Globus pallidus (tissue), 1 donor: ENCODE results near the gene FLVCR1.

ENCODE experiments used
- DNase-seq: peaks from one replicate; pipeline ENCODE4 v3.0.0-alpha.2; 2015; ENCODE audit warnings: low spot score

Gene FLVCR1

GRCh38 chr1:212945463-212946160 is 87.5 kb downstream of the FLVCR1 start:
- DNase-seq: no peak

GRCh38 chr1:212946872-212947271 is 88.8 kb downstream of the FLVCR1 start:
- no peak for DNase-seq
